NCI-H1930 (cell line): ENCODE data around the gene CDYL.
"Not testable (repeated sequence)": the region's sequence is repeated elsewhere in the genome, so short reads cannot be mapped to it uniquely, and the experiment has no call there.

ENCODE experiments used
- DNase-seq, 2 experiments: peaks; one replicate each; lab custom pipeline; 2025; lab: John Stamatoyannopoulos, UW

CDYL gene

GRCh38 chr6:4804095-4804494 lies 27.9 kb downstream of the CDYL start:
- DNase-seq = no peak

GRCh38 chr6:4805553-4806336 lies 29.5 kb downstream of the CDYL start:
- peak in 1 of 2 experiments; percentile 14 for DNase-seq

- DNase-seq = no peak
Observed at GRCh38 chr6:4806337-4806725, 30.1 kb downstream of the CDYL start.

- no peak for DNase-seq
Observed at GRCh38 chr6:4806791-4807190, 30.6 kb downstream of the CDYL start.

- DNase-seq = no peak
Observed at GRCh38 chr6:4808396-4808795, 32.2 kb downstream of the CDYL start.

- DNase-seq = no peak
Observed at GRCh38 chr6:4809999-4810918, 34.1 kb downstream of the CDYL start.

GRCh38 chr6:4812068-4812467 lies 35.9 kb downstream of the CDYL start:
- DNase-seq = no peak

- DNase-seq = no peak
Observed at GRCh38 chr6:4813055-4813454, 36.9 kb downstream of the CDYL start.

GRCh38 chr6:4814212-4814611 lies 38.0 kb downstream of the CDYL start:
- DNase-seq = no peak

- no peak for DNase-seq
Observed at GRCh38 chr6:4814987-4815386, 38.8 kb downstream of the CDYL start.

GRCh38 chr6:4815584-4815983 lies 39.4 kb downstream of the CDYL start:
- no peak for DNase-seq

- DNase-seq = no peak
Observed at GRCh38 chr6:4816904-4817303, 40.7 kb downstream of the CDYL start.

GRCh38 chr6:4817551-4817950 lies 41.3 kb downstream of the CDYL start:
- no peak for DNase-seq

- DNase-seq = no peak
Observed at GRCh38 chr6:4818272-4818938, 42.2 kb downstream of the CDYL start.

- DNase-seq = no peak
Observed at GRCh38 chr6:4819706-4820283, 43.6 kb downstream of the CDYL start.

GRCh38 chr6:4820704-4821276 lies 44.6 kb downstream of the CDYL start:
- DNase-seq = no peak

GRCh38 chr6:4822476-4822875 lies 46.3 kb downstream of the CDYL start:
- DNase-seq = no peak

- no peak for DNase-seq
Observed at GRCh38 chr6:4828187-4828698, 52.0 kb downstream of the CDYL start.

GRCh38 chr6:4829089-4829488 lies 52.9 kb downstream of the CDYL start:
- DNase-seq = no peak

- DNase-seq = not testable (repeated sequence)
Observed at GRCh38 chr6:4835540-4835939, 59.3 kb downstream of the CDYL start.

GRCh38 chr6:4840169-4840568 lies 64.0 kb downstream of the CDYL start:
- no peak for DNase-seq

- DNase-seq = no peak
Observed at GRCh38 chr6:4844108-4844507, 67.9 kb downstream of the CDYL start.
